Motor neuron (in vitro differentiated cells): ENCODE measurements around the gene DPEP1. TPM values are rescaled to one million over a fixed set of nuclear protein-coding genes. Genes with fewer than 3 reads are reported as not detected.

Experiments
- ATAC-seq, 8 experiments: fragments of 200-7000 bp; cut with Tn5 transposase; replicated peaks in 6 of 8; 2 replicates each; pipeline ENCODE4 v1.8.0; 2021; ENCODE audit warnings: mild to moderate bottlenecking in 8 of 8, moderate library complexity in 8 of 8
- H3K27ac ChIP-seq, 2 donors: fragments of 250-450 bp; sonication (Bioruptor Pico); 2 replicates each; pipeline ENCODE4 v1.9.0; 2021; ENCODE audit warnings: antibody characterized with exemption in 2 of 2, mild to moderate bottlenecking in 2 of 2, moderate library complexity in 1 of 2
- H3K4me1 ChIP-seq, 2 donors: fragments of 250-450 bp; sonication (Bioruptor Pico); replicated peaks in 1 of 2; 2 replicates each; pipeline ENCODE4 v1.6.1; 2021; ENCODE audit warnings: antibody characterized with exemption in 2 of 2, mild to moderate bottlenecking in 2 of 2, moderate library complexity in 1 of 2
- H3K4me3 ChIP-seq, 5 donors: fragments of 250-450 bp; sonication (Bioruptor Pico); 2 replicates each; pipeline ENCODE4 v1.9.0; 2021; ENCODE audit warnings: antibody characterized with exemption in 5 of 5, mild to moderate bottlenecking in 5 of 5, moderate library complexity in 4 of 5
- WGBS, 10 experiments: fragments of 450-650 bp; shearing (Covaris generic); methylation state at CpG; one replicate each; pipeline ENCODE4 v1.0.0; 2022; 5-methylcytosine and 5-hydroxymethylcytosine counted together
- in situ Hi-C, 9 experiments: fragments of 400-800 bp; cut with MboI; loops; one replicate each; pipeline ENCODE4 v1.15.0; 2021; ENCODE audit warnings: low sequenced_read_pairs in 9 of 9, low pct_unique_long_range_greater_than_20kb in 2 of 9; ENCODE audit not compliant: unreplicated experiment in 9 of 9
- total RNA-seq, 8 experiments: library from RNA; unstranded; fragments of 300-600 nt; gene quantifications; 2 replicates each; pipeline versions ENCODE4 v1.2.3 to v1.2.4, GENCODE V29; 2022

DPEP1 gene
- total RNA-seq, 8 experiments from 2014 or later: 0.21 to 1.4 (median 0.34) TPM

DNA sequence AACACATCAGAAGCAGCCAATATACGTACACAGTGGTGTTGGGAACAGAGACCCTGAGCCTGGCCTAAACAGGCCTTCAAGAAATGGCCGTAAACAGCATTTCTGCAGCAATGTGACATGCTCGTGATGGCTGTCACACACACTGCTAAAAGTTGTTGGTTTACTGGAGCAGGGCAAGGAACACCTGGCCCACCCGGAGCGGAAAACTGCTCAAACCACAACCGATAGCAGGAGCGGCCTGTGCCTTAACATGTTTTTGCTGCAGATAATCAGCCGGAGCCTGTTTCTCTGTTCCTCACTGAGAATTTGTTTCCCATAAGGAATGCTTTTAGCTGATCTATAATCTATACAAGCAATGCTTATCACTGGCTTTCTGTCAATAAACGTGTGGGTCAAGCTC is 6.0 kb upstream of the DPEP1 start:
- in situ Hi-C loops: no loop called here

DNA sequence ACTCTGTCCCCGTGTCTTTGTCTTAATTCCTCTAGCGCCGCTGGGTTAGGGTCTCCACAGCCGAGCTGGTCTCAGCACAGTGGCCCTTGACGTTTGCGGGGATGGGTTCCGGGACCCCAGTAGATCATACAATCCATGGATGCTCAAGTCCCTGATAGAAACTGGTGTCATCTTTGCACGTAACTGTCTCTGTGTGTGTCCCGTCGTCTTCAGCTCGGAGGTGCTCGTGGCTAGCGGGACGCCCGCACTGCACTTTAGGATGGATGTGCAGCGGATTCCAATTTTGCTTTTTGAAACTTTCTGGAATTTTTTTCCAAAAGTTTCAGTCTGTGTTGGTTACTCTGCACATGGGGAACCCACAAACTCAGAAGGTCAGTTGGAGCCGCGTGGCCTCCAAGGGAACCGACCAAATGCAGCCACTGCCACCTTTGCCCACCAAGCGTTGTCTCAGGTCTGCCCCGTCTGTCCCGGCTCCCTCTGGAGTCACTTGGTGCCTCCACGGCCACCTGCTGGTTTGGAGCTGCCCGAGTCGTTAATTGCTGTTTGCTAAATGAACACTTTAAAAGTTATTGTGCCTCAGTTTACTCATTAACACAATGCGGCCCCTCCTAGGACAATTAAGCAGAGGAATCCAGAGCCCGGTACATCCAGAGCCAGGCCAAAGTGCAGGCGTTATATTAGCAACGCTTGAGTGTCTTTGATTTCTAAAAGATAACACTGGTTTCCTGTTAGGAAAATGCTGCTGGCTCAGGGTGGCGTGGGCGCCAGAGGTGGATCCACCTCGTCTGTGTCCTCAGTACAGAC is 5.3 kb upstream of the DPEP1 start:
- ATAC-seq: no peak

More for the DNA sequence above, 6.0 kb upstream of the DPEP1 start:
- Histone ChIP-seq H3K4me3 (no peak overlapping the region), H3K4me1 (peaks cover 23 to 28% of the 10 kb centered on the region in 2 donors), H3K27ac (no peak overlapping the region)
- 40 to 97% (median 90%) methylated on average over 1 to 6 of the region's 9 CpGs; no CpG with 5 or more reads in 3 of the 10 experiments for WGBS, 10 experiments
- ATAC-seq: no peak

DNA sequence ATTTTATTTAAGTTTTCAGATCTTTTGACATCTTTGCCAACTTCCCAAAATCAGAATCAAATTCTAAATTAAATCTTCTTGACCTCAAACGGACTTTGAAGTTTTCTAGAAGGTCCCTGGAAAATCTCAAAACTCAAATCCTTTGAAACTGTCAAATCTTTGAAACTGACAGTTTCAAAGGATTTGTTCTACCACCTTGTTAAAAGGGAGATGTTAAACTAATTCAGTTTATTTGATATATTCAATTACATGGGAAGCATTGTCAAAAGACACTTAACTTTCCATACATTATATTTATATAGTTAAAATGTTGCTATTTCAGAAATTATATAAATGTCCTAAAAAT is 3.4 kb upstream of the DPEP1 start:
- Histone ChIP-seq H3K4me1 (peaks cover 23 to 26% of the 10 kb centered on the region in 2 donors), H3K4me3 (no peak overlapping the region), H3K27ac (no peak overlapping the region)
- no peak for ATAC-seq
- in situ Hi-C loops: no loop called here
- 0 to 100% (median 84%) methylated on average over 1 of the region's 1 CpG for WGBS, 10 experiments

More for the DNA sequence above, 5.3 kb upstream of the DPEP1 start:
- 57 to 86% (median 75%) methylated on average over 2 to 17 of the region's 32 CpGs; no CpG with 5 or more reads in 1 of the 10 experiments for WGBS, 10 experiments
- no peak overlapping the region for H3K4me3 ChIP-seq
- no peak overlapping the region for H3K27ac ChIP-seq
- peaks cover 21 to 27% of the 10 kb centered on the region in 2 donors for H3K4me1 ChIP-seq
- in situ Hi-C loops: no loop called here

DNA sequence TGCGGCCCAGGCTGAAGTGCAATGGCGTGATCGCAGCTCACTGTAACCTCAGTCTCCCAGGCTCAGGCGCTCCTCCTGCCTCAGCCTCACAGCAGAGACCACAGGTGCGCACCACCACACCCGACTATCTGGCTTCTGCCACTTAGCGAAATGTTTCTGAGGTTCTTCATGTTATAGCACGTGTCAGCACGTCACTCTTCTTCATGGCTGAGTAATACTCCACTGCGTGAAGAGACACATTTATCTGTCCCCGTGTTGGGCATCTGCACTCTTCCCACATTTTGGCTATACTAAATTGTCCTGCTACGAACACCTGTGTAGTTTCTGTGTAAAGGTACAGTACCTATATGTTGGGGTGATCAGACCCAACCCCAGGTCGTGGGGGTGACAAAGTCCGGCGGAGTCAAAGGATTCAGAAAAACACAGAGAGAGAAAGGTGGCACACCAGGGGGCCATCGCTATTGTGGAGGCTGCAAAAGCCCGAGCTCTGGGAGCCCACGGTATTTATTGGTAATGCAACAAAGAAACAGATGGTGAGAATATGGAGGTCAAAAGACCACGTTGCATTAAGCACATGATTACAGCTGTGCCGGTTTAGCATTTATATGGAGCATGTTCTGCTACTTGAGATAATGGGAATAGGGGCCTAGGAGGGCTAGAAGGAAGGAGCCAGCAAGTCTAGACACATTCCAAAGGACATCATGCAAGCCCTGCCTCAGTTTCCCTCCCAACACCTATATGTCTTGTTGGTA is 851 bp upstream of the DPEP1 start:
- H3K4me3 ChIP-seq: no peak overlapping the region
- in situ Hi-C loops: no loop called here
- ATAC-seq: peak in 4 of 8 experiments; percentile 7 to 24 (median 10)
- peaks cover 13 to 20% of the 10 kb centered on the region in 2 donors for H3K4me1 ChIP-seq
- H3K27ac ChIP-seq: peak overlapping the region; percentile 58 to 71
- WGBS, 10 experiments: 10 to 97% (median 54%) methylated on average over 2 to 11 of the region's 20 CpGs; no CpG with 5 or more reads in 2 of the 10 experiments

DNA sequence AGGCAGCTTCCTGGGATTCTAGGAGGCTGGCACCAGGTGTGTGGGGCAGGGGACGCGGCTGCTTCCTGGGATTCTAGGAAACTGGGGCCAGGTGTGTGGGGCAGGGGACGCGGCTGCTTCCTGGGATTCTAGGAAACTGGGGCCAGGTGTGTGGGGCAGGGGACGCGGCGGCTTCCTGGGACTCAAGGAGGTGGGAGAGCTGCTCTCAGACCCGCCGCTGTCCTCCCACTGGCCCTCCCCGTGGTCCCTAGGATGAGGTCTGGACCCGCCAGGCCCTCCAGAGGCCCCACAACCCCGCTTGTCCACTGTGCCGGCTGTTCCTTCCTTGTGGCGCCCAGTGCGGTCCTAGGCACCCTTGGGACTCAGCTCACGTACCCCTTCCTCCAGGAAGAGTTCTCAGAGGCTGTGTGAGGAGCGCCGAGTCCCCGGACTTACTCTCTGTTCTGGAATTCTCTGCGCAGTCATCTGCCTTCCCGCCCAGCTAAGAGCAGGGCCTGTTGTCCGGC is 565 bp downstream of the DPEP1 start:
- no peak overlapping the region for H3K27ac ChIP-seq
- no peak for ATAC-seq
- H3K4me1 ChIP-seq: peaks cover 11 to 24% of the 10 kb centered on the region in 2 donors
- 80 to 100% (median 90%) methylated on average over 1 to 7 of the region's 22 CpGs; no CpG with 5 or more reads in 6 of the 10 experiments for WGBS, 10 experiments
- H3K4me3 ChIP-seq: no peak overlapping the region
- in situ Hi-C loops: no loop called here

DNA sequence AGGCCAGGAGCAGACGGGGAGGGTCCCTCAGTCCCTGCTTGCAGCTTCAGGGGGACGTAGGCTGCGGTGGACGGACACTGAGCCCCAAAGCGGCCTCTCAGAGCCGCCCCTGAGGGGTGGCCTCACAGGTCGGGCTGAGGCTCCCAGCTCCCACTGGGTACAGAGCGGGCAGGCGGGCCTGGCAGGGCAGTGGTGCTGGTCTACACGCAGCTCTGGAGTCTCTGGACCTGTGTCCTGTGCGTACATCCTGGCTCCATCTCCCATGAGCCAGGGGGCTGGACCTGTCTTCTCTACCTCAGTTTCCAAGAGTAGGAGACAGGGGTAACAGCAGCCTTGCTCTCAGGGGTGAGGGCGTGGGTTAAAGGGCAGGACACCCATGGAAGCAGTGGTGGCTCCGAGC is 1.7 kb downstream of the DPEP1 start:
- in situ Hi-C loops: no loop called here
- H3K4me3 ChIP-seq: no peak overlapping the region
- H3K4me1 ChIP-seq: peaks cover 11 to 24% of the 10 kb centered on the region in 2 donors
- no peak overlapping the region for H3K27ac ChIP-seq
- ATAC-seq: peak in 2 of 8 experiments; percentile 9 to 12
- 90 to 100% (median 90%) methylated on average over 1 to 2 of the region's 13 CpGs; no CpG with 5 or more reads in 7 of the 10 experiments for WGBS, 10 experiments

DNA sequence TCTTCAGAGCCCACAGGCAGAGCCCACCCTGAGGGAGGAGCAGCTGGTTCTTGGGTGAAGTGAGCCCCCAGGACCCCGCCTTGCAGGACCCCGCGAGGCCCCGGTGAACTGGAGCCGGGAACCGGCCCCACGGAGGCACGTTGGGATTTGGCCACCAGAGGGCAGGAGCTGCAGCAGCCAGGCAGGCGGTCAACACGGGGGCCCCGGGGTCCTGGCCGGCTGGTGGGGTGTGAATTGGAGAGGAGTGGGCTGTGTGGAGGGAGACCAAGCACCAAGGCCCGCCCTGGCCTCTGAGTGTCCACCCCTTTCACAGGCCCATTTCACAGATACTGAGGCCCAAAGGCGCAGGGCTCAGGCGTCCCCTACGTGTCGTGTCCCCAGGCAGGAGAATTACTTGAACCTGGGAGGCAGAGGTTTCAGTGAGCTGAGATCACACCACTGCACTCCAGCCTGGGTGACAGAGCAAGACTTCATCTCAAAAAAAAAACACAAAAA is 2.2 kb downstream of the DPEP1 start:
- peak in 4 of 8 experiments; percentile 23 to 79 (median 32) for ATAC-seq
- no peak overlapping the region for H3K4me3 ChIP-seq
- in situ Hi-C loops: no loop called here
- H3K27ac ChIP-seq: no peak overlapping the region
- 50 to 100% (median 100%) methylated on average over 1 to 2 of the region's 17 CpGs; no CpG with 5 or more reads in 7 of the 10 experiments for WGBS, 10 experiments
- H3K4me1 ChIP-seq: peaks cover 11 to 26% of the 10 kb centered on the region in 2 donors

DNA sequence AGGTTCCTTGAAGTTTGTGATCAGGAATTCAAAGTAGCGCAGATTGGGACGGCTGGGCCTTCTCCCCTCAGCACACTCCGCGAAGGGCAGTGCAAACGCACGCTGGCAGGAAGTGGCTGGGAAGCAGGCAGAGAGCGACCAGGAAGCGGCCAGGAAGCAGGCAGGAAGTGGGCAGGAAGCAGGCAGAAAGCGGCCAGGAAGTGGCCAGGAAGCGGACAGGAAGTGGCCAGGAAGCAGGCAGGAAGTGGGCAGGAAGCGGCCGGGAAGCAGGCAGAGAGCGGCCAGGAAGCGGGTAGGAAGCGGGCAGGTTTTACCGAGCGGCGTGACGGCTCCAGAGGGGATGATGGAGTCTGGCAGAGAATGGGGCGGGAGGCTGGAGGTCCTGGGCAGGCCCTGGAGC is 3.2 kb downstream of the DPEP1 start:
- in situ Hi-C loops: no loop called here
- H3K4me1 ChIP-seq: peaks cover 11 to 35% of the 10 kb centered on the region in 2 donors
- H3K27ac ChIP-seq: no peak overlapping the region
- no peak overlapping the region for H3K4me3 ChIP-seq
- WGBS, 10 experiments: 40 to 100% (median 86%) methylated on average over 1 to 9 of the region's 20 CpGs; no CpG with 5 or more reads in 2 of the 10 experiments
- no peak for ATAC-seq

DNA sequence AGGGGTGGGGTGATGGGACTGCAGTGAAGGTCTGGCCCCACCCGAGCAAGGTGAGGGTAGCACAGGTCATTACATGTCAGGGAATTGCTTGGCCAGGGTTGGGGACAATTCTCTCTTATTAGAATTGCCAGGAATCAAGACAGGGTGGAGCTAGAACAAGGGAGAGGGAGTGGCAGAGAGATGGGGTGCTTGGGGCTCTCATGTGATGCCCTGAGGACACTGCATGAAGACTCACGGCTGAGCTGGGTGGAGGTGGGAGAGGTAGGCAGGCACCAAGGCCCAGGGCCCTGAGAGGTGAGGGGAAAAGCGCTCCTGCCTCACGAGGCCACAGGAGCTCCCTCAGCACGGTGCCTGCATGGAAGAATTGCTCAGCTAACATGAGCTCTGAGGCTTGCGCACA is 3.6 kb downstream of the DPEP1 start:
- in situ Hi-C loops: no loop called here
- 0 to 58% (median 54%) methylated on average over 1 to 4 of the region's 6 CpGs; no CpG with 5 or more reads in 7 of the 10 experiments for WGBS, 10 experiments
- peaks cover 11 to 38% of the 10 kb centered on the region in 2 donors for H3K4me1 ChIP-seq
- ATAC-seq: peak in 2 of 8 experiments; percentile 73 to 74
- H3K27ac ChIP-seq: no peak overlapping the region
- no peak overlapping the region for H3K4me3 ChIP-seq

DNA sequence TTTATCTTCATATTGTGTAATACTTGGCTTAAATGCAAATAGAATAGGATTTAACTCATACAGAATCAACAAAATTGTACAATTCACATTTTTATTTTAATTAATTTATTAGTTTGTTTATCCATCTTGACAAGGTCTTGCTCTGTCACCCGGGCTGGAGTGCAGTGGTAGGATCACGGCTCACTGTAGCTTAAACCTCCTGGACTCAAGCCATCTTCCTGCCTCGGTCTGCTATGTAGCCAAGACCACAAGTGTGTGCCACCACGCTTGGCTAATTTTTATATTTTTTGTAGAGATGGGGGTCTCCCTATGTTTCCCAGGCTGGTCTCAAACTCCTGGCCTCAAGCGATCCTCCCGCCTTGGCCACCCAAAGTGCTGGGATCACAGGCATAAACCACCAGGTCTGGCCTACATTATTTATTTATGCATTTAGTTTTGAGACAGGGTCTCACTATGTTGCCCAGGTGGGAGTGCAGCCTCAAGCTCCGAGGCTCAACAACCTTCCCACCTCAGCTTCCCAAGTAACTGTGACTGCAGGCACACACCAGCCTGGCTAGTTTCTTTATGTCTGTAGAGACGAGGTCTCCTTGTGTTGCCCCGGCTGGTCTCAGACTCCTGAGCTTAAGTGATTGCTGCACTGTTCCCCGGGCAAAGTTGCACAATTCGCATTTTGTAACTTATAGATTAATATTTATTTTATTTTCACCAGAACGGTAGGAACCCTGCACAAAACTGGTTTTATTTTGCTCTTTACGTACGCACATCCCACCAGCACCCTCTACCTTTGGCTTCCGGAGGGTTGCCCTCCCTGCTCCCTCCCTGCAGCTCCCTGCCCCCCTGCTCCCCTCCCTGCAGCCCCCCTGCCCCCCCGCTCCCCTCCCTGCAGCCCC is 4.9 kb downstream of the DPEP1 start:
- H3K4me3 ChIP-seq: no peak overlapping the region
- peak in 1 of 8 experiments; percentile 30 for ATAC-seq
- H3K27ac ChIP-seq: no peak overlapping the region
- 13 to 100% (median 56%) methylated on average over 1 to 7 of the region's 16 CpGs; no CpG with 5 or more reads in 1 of the 10 experiments for WGBS, 10 experiments
- peaks cover 3 to 32% of the 10 kb centered on the region in 2 donors for H3K4me1 ChIP-seq
- in situ Hi-C loops: no loop called here

DNA sequence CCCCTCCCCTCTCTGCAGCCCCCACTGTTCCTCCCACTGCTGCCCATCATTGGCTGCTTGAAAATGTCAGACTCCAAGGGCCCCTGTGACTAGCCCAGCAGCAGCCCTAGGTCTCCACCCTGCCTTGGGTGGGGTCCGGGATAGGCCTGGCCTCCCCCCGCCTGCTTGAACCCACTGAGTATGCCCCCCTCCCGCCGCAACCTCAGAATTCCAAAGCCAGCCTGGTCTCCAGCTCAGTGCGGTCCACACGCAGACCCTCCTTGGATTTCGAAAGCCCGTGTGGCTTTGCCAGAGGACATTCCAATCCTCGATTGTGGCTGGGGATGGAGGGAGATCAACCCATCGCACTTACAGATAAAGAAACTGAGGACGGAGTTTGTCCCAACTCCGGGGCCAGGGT is 6.4 kb downstream of the DPEP1 start:
- no peak overlapping the region for H3K27ac ChIP-seq
- WGBS, 10 experiments: 60% methylated on average over 1 of the region's 12 CpGs; no CpG with 5 or more reads in 9 of the 10 experiments
- in situ Hi-C loops: no loop called here
- peak in 1 of 8 experiments; percentile 2 for ATAC-seq
- peaks cover 10 to 37% of the 10 kb centered on the region in 2 donors for H3K4me1 ChIP-seq
- no peak overlapping the region for H3K4me3 ChIP-seq

DNA sequence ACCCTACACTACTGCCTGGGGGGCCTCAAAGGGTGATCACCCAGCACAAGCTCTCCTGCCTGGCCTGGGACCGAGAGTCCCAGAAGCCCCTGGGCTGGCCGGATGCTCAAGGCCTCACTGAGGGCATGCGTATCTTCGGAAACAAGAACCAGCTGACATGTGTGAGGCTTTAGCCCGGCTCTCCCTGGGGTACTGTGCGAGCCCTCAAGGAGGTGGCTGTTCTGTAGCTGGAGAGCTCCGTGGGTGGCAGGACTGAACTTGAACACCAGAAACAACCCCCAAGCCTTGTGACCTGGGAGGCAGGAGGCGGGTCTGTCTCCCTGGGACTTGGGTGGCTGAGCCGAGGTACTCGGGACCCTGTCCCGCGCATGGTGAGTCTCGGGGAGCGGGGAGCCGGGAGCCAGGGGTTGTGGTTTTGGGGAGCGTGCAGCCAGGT is 7.0 kb downstream of the DPEP1 start:
- Histone ChIP-seq H3K4me1 (peaks cover 10 to 31% of the 10 kb centered on the region in 2 donors), H3K27ac (peak overlapping the region in 1 of 2 donors; percentile 12), H3K4me3 (no peak overlapping the region)
- in situ Hi-C loops: no loop called here
- WGBS, 10 experiments: 8 to 85% (median 36%) methylated on average over 1 to 4 of the region's 16 CpGs; no CpG with 5 or more reads in 5 of the 10 experiments
- ATAC-seq: peak in 4 of 8 experiments; percentile 13 to 21 (median 16)
